HEK293T (cell line): Measurements from ENCODE around the gene C15orf39.
"Not testable (repeated sequence)": the region's sequence is repeated elsewhere in the genome, so short reads cannot be mapped to it uniquely, and the experiment has no call there.

ENCODE experiments used
- CTCF ChIA-PET: fragments of 350-600 bp; formaldehyde crosslinking; extraction: SDS; loops from one replicate; lab custom pipeline; 2021; ENCODE audit warnings: antibody characterized with exemption, inconsistent platforms; lab: Yijun Ruan, JAX
- POLR2A ChIA-PET: fragments of 350-600 bp; formaldehyde crosslinking; extraction: SDS; loops from one replicate; lab custom pipeline; 2020; ENCODE audit warnings: antibody characterized with exemption, inconsistent platforms; lab: Yijun Ruan, JAX
- DNase-seq: peaks from one replicate; pipeline ENCODE4 v3.0.0; 2012; ENCODE audit warnings: mixed read lengths; ENCODE audit errors: extremely low spot score
- ARNT ChIP-seq: fragments of 450-650 bp; IDR thresholded peaks from 2 replicates; pipeline ENCODE4 v1.6.1; 2017; ENCODE audit warnings: mild to moderate bottlenecking
- BHLHE40 ChIP-seq: fragments of 450-650 bp; IDR thresholded peaks from 2 replicates; pipeline ENCODE4 v1.6.1; 2016; ENCODE audit warnings: mild to moderate bottlenecking, moderate library complexity, borderline replicate concordance
- CTBP1 ChIP-seq: fragments of 450-650 bp; IDR thresholded peaks from 2 replicates; pipeline ENCODE4 v1.6.1; 2016; ENCODE audit warnings: borderline replicate concordance
- FOXA1 ChIP-seq: fragments of 450-650 bp; IDR thresholded peaks from 2 replicates; pipeline ENCODE4 v1.6.1; 2016; ENCODE audit warnings: mild to moderate bottlenecking
- FOXK2 ChIP-seq: fragments of 450-650 bp; IDR thresholded peaks from 2 replicates; pipeline ENCODE4 v1.6.1; 2016; ENCODE audit warnings: mild to moderate bottlenecking
- FOXM1 ChIP-seq: fragments of 450-650 bp; IDR thresholded peaks from 2 replicates; pipeline ENCODE4 v1.6.1; 2017; ENCODE audit warnings: mild to moderate bottlenecking, borderline replicate concordance
- HDGF ChIP-seq: fragments of 450-650 bp; IDR thresholded peaks from 2 replicates; pipeline ENCODE4 v1.6.1; 2017; ENCODE audit warnings: antibody characterized with exemption, borderline replicate concordance
- LEF1 ChIP-seq: fragments of 450-650 bp; IDR thresholded peaks from 2 replicates; pipeline ENCODE4 v1.6.1; 2017; ENCODE audit warnings: mild to moderate bottlenecking, borderline replicate concordance
- NFRKB ChIP-seq: fragments of 450-650 bp; IDR thresholded peaks from 2 replicates; pipeline ENCODE4 v1.6.1; 2016; ENCODE audit warnings: mild to moderate bottlenecking, moderate library complexity
- SP1 ChIP-seq: fragments of 450-650 bp; IDR thresholded peaks from 2 replicates; pipeline ENCODE4 v1.6.1; 2017
- SUZ12 ChIP-seq: fragments of 450-650 bp; IDR thresholded peaks from 2 replicates; pipeline ENCODE4 v1.6.1; 2016; ENCODE audit warnings: mild to moderate bottlenecking
- ZNF384 ChIP-seq: fragments of 450-650 bp; IDR thresholded peaks from 2 replicates; pipeline ENCODE4 v1.6.1; 2016
- TF ChIP-seq, protein P1 (sequence below): fragments of 450-650 bp; IDR thresholded peaks from 2 replicates; pipeline ENCODE4 v1.6.1; 2016

C15orf39 gene

DNA sequence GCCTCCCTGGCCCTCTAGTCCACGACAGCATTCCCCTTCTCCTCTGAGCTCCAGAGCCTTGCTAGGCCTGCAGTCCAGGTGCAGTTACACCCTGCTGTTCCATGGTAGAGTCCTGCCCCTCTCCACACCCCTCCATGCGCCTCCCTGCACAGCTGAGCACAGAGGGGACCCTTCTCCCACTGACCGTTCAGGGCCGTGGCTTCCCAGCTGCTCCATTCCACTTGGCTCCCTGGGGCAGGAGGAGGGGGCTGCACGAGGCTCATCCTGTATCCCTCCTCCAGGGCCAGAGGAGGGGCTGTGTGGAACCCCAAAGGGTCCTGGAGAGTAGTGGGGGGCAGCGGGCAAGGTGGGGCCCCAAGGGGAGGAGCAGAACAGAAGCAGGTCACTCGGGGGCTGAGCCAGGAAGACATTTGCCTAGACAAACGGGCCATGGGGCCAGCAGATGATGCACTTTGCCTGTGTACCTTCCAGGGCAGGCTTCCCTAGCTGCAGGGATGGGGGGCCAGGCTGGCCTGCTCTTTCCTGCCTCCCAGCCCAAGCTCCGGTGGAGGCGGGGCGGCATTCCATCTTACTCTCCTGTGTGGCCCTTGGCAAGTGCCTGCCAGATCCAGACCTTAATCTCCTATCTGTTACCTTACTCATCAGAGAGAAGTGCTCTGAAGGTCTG, 35.8 kb downstream of the C15orf39 start:
- POLR2A ChIA-PET = interaction anchor here (1.1 kb wide), 1 partner anchor 10 kb away, joined by 4 read pairs; no protein-coding TSS in a partner anchor
- CTCF ChIA-PET = no interaction called here
- DNase-seq = no peak
- TF ChIP-seq CTBP1 (no peak), SP1 (no peak), BHLHE40 (no peak), FOXA1 (no peak), ARNT (no peak), FOXK2 (no peak), SUZ12 (no peak), NFRKB (no peak), ZNF384 (no peak), HDGF (no peak), FOXM1 (no peak), LEF1 (no peak)
- TF ChIP-seq, protein P1, sequence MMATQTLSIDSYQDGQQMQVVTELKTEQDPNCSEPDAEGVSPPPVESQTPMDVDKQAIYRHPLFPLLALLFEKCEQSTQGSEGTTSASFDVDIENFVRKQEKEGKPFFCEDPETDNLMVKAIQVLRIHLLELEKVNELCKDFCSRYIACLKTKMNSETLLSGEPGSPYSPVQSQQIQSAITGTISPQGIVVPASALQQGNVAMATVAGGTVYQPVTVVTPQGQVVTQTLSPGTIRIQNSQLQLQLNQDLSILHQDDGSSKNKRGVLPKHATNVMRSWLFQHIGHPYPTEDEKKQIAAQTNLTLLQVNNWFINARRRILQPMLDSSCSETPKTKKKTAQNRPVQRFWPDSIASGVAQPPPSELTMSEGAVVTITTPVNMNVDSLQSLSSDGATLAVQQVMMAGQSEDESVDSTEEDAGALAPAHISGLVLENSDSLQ = no peak

- ChIA-PET POLR2A (no interaction called here), CTCF (no interaction called here)
- DNase-seq = no peak
- no peak for TF ChIP-seq ZNF384
- no peak for TF ChIP-seq LEF1
- no peak for TF ChIP-seq BHLHE40
Measured at GRCh38 chr15:75238150-75238549, 36.5 kb downstream of the C15orf39 start.

DNA sequence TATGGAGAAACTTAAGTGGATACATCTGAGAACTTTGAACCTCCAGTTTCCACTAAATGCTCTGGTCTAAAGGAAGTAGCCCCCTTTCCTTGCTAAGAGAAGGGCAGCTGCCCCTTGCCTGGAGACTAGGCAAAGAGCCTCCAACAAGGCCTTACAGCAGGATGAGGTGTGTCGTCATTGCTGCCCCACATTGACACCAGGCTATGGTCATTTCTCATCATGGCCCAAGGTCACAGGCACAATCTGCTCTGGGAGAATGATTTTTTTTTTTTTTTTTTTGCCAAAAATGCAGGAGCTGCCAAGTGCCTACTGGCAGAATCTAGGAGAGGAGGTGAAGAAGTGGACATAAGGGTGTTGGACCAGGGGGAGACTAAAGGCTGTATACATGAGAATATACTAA, 44.1 kb downstream of the C15orf39 start:
- DNase-seq, CTCF ChIA-PET, POLR2A ChIA-PET: not testable (repeated sequence)

DNA sequence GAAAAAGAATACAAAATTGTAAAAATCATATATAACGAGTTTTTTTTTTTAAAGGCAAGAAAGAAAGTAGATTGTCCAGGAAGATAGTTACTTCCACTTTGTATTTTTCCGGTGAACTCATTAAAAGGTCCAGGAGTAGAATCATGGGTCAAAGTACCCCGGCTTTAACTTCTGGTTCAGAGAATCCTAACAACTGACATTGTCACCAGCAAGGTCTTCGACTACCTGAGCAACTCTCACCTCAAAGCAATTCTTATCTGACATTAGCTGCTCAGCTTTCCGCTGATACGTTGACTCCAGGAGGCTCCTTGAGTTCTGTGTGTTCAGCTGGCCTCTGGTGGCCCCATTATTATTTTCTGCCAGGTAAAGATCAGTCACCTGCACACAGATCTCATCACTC, 47.3 kb downstream of the C15orf39 start:
- DNase-seq, CTCF ChIA-PET: not testable (repeated sequence)
- POLR2A ChIA-PET = interaction anchor here (0.6 kb wide), 1 partner anchor 275 kb away, joined by 3 read pairs; no protein-coding TSS in a partner anchor

DNA sequence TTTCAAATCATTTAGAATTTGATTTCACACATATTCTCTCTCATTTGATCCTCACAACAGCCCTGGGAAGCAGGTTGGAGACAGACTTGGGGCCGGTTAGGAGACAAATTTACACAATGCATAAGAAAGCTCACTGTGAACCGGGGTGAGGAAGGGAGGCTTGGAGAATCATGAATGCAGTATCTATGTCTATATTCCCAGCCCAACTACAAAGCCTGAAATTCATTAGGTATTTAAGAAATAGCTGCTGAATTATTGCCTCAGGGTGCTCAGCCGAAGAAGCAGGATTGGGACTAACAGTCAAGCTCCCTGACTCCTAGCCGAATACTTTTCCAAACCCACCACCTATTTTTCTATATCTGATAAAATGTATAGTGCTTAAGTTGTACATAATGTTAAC, 48.0 kb downstream of the C15orf39 start:
- DNase-seq = no peak
- TF ChIP-seq, protein P1 = no peak
- TF ChIP-seq FOXM1 = no peak
- POLR2A ChIA-PET = interaction anchor here (0.6 kb wide), 1 partner anchor 510 kb away, joined by 11 read pairs; no protein-coding TSS in a partner anchor
- CTCF ChIA-PET = no interaction called here

GRCh38 chr15:75251343-75251742, 49.7 kb downstream of the C15orf39 start:
- CTCF ChIA-PET, POLR2A ChIA-PET, DNase-seq: not testable (repeated sequence)

- TF ChIP-seq ZNF384 = peak; percentile 84
- DNase-seq, CTCF ChIA-PET, POLR2A ChIA-PET: not testable (repeated sequence)
Measured at GRCh38 chr15:75252285-75252684, 50.6 kb downstream of the C15orf39 start.

DNA sequence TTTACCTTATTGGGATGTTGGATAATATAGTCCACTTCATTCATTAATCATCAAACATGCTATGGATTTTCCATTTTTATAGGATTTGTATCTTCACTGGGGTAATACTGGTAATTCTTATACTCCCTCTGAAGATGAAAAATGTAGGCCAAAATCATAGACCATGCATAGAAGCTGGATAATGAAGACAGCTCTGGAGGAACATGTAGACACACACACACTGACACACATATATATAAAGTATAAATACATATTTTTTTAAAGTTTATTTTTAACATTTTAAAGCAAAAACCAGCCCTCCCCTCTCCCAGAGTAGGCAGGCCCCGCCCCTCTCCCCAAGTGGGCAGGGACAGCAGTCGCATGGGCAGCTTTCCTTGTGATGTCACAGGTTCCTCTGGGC, 56.4 kb downstream of the C15orf39 start, which contains the start of gene GOLGA6C:
GOLGA6C (plus strand) TSS at position 301 of the 400 bp plus-strand sequence. CDS start 265 bp downstream, outside the sequence.
- POLR2A ChIA-PET, CTCF ChIA-PET, DNase-seq: not testable (repeated sequence)

DNA sequence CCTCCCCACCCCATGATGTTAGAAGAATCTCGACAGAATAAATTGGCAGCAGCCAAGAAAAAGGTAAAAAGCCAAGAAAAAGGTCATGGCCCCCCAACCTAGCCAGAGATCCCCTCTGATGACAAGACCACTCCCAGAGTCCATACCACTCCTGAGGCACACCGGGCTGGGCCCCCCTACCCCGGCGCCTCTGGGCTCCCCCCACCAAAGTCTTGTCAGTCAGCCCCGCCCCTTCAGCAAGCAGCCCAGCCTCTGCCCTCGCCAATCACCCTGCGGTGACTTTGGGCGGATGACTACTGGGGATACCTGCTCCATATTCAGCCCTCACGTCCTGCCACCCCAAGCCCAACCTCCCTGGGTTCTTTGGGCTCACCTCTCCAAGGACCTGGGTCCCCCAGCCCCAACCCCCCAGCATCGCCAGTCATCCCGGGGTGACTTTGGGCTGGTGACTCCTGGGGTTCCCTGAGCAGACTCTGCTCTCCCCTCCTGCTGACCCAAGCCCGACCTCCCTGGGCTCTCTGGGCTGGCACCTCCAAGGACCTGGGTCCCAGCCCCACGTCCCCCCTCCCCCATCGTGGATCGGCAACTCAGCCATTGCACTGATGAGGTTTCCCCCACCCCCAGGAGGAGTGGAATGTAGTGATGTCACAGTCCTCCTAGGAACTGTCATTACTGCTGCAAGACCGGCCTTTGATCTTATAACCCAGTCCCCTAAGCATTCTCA, 57.1 kb downstream of the C15orf39 start:
- CTCF ChIA-PET = not testable (repeated sequence)

DNA sequence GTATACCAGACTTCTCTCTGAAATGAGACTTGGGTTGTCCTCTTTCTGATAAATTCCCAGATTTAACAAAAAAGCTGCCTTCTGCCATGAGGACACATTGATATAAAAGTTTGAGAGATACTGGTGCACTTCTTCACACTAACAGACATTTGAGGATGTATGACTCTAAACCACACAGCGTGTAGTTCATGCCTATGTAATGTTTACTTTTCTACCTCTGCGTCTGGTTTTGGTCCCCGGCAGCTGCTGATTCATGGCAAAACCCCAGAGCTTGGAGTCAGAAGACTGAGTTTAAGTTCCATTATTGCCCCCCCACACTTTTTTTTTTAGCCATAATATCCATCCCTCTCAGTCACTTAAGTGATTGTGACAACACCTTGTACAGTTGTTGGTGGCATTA, 58.2 kb downstream of the C15orf39 start:
- POLR2A ChIA-PET, DNase-seq, CTCF ChIA-PET: not testable (repeated sequence)

More for the DNA sequence above, 57.1 kb downstream of the C15orf39 start:
- POLR2A ChIA-PET, DNase-seq: not testable (repeated sequence)
